ENCODE results near the gene SLAMF1. TPM values are rescaled to one million over a fixed set of nuclear protein-coding genes. Genes with fewer than 3 reads are reported as not detected.

Gene SLAMF1
- total RNA-seq, 2 experiments from 2014 or later, result 166 TPM

GRCh38 chr1:160623862-160624261, 23.0 kb downstream of the SLAMF1 start:
- peaks cover 93% of the 10 kb centered on the region for H3K4me1 Mint-ChIP-seq (ENCODE audit: low read depth)
- no peaks in the 10 kb centered on the region for H3K9me3 Mint-ChIP-seq
- H3K27me3 Mint-ChIP-seq, result no peaks in the 10 kb centered on the region
- H3K4me3 Mint-ChIP-seq, result peak overlapping the region; percentile 70
- DNase-seq, result no peak
- ChIA-PET POLR2A (interaction anchor here (0.6 to 11.8 kb wide), 5 partner anchors 9 to 84 kb away, joined by 3 to 288 read pairs (median 4); partner anchors contain the start of gene SLAMF1), CTCF (interaction anchor here (0.9 to 2.0 kb wide), 8 partner anchors 17 to 213 kb away, joined by 3 to 10 read pairs (median 4); no protein-coding TSS in a partner anchor)
- H3K27ac Mint-ChIP-seq, result peak overlapping the region; percentile 98
- peaks cover 82% of the 10 kb centered on the region for H3K36me3 Mint-ChIP-seq
- intact Hi-C loops (cut with micrococcal nuclease), result loop anchor here (1.0 to 10.0 kb wide), 4 partner anchors 16 to 359 kb away; partner anchors contain the start of genes DCAF8 and SLAMF1

- POLR2A ChIA-PET, result interaction anchor here (0.8 to 11.8 kb wide), 7 partner anchors 9 to 361 kb away, joined by 3 to 288 read pairs (median 4); partner anchors contain the start of genes DCAF8 and SLAMF1
Measured at GRCh38 chr1:160623227-160623633, 23.6 kb downstream of the SLAMF1 start.

GRCh38 chr1:160622501-160623226, 24.2 kb downstream of the SLAMF1 start:
- H3K27ac Mint-ChIP-seq, result peak overlapping the region; percentile 98
- no peaks in the 10 kb centered on the region for H3K27me3 Mint-ChIP-seq
- ChIA-PET CTCF (interaction anchor here (0.8 to 2.3 kb wide), 10 partner anchors 10 to 214 kb away, joined by 3 to 10 read pairs (median 4); partner anchors contain the start of gene SLAMF1), POLR2A (interaction anchor here (0.8 to 11.8 kb wide), 7 partner anchors 10 to 360 kb away, joined by 3 to 288 read pairs (median 4); partner anchors contain the start of genes DCAF8 and SLAMF1)
- H3K9me3 Mint-ChIP-seq, result no peaks in the 10 kb centered on the region
- DNase-seq, result no peak
- peaks cover 90% of the 10 kb centered on the region for H3K4me1 Mint-ChIP-seq (ENCODE audit: low read depth)
- peak overlapping the region; percentile 38 for H3K4me3 Mint-ChIP-seq
- intact Hi-C loops (cut with micrococcal nuclease), result loop anchor here (1.0 to 10.0 kb wide), 4 partner anchors 18 to 358 kb away; partner anchors contain the start of genes DCAF8 and SLAMF1
- H3K36me3 Mint-ChIP-seq, result peaks cover 80% of the 10 kb centered on the region

More at GRCh38 chr1:160623227-160623633, 23.6 kb downstream of the SLAMF1 start:
- Mint-ChIP-seq H3K9me3 (no peaks in the 10 kb centered on the region), H3K27me3 (no peaks in the 10 kb centered on the region), H3K4me1 (ENCODE audit: low read depth) (peaks cover 90% of the 10 kb centered on the region), H3K4me3 (peak overlapping the region; percentile 70), H3K36me3 (peaks cover 80% of the 10 kb centered on the region), H3K27ac (peak overlapping the region; percentile 98)
- intact Hi-C loops (cut with micrococcal nuclease), result loop anchor here (1.0 to 10.0 kb wide), 4 partner anchors 17 to 358 kb away; partner anchors contain the start of genes DCAF8 and SLAMF1
- peak; percentile 69 for DNase-seq
- CTCF ChIA-PET, result interaction anchor here (0.9 to 2.3 kb wide), 8 partner anchors 12 to 214 kb away, joined by 3 to 10 read pairs (median 5); partner anchors contain the start of gene SLAMF1

- peak overlapping the region; percentile 98 for H3K27ac Mint-ChIP-seq
- H3K27me3 Mint-ChIP-seq, result no peaks in the 10 kb centered on the region
- peak overlapping the region; percentile 20 for H3K4me3 Mint-ChIP-seq
- CTCF ChIA-PET, result interaction anchor here (0.6 to 5.5 kb wide), 10 partner anchors 9 to 215 kb away, joined by 3 to 69 read pairs (median 4); no protein-coding TSS in a partner anchor
- H3K36me3 Mint-ChIP-seq, result peaks cover 80% of the 10 kb centered on the region
- H3K4me1 Mint-ChIP-seq (ENCODE audit: low read depth), result peaks cover 85% of the 10 kb centered on the region
- H3K9me3 Mint-ChIP-seq, result no peaks in the 10 kb centered on the region
- POLR2A ChIA-PET, result interaction anchor here (1.3 to 11.8 kb wide), 4 partner anchors 11 to 359 kb away, joined by 3 to 288 read pairs (median 4); partner anchors contain the start of genes DCAF8 and SLAMF1
- intact Hi-C loops (cut with micrococcal nuclease), result loop anchor here (10.0 kb wide), 1 partner anchor 357 kb away; the partner anchor contains the start of gene DCAF8
- peak; percentile 70 for DNase-seq
Measured at GRCh38 chr1:160621633-160622413, 25.0 kb downstream of the SLAMF1 start.

- Mint-ChIP-seq H3K9me3 (no peaks in the 10 kb centered on the region), H3K27me3 (no peaks in the 10 kb centered on the region), H3K4me3 (peak overlapping the region; percentile 20), H3K27ac (peak overlapping the region; percentile 98), H3K4me1 (ENCODE audit: low read depth) (peaks cover 77% of the 10 kb centered on the region), H3K36me3 (peaks cover 78% of the 10 kb centered on the region)
- no peak for DNase-seq
- ChIA-PET POLR2A (interaction anchor here (1.3 to 11.8 kb wide), 3 partner anchors 7 to 51 kb away, joined by 3 to 288 read pairs (median 21); partner anchors contain the start of gene SLAMF1), CTCF (interaction anchor here (1.0 to 5.5 kb wide), 9 partner anchors 8 to 193 kb away, joined by 3 to 69 read pairs (median 15); partner anchors contain the start of gene SLAMF1)
- intact Hi-C loops (cut with micrococcal nuclease), result loop anchor here (10.0 kb wide), 1 partner anchor 356 kb away; the partner anchor contains the start of gene DCAF8
Measured at GRCh38 chr1:160620942-160621632, 25.8 kb downstream of the SLAMF1 start.

- H3K9me3 Mint-ChIP-seq, result no peaks in the 10 kb centered on the region
- peaks cover 76% of the 10 kb centered on the region for H3K36me3 Mint-ChIP-seq
- ChIA-PET CTCF (interaction anchor here (0.7 to 5.5 kb wide), 26 partner anchors 8 to 419 kb away, joined by 3 to 69 read pairs (median 6); partner anchors contain the start of genes SLAMF1 and TSTD1), POLR2A (interaction anchor here (1.2 to 3.4 kb wide), 2 partner anchors 9 to 46 kb away, joined by 3 to 21 read pairs; no protein-coding TSS in a partner anchor)
- H3K27ac Mint-ChIP-seq, result peak overlapping the region; percentile 68
- no peak overlapping the region for H3K4me3 Mint-ChIP-seq
- DNase-seq, result no peak
- H3K27me3 Mint-ChIP-seq, result no peaks in the 10 kb centered on the region
- peaks cover 69% of the 10 kb centered on the region for H3K4me1 Mint-ChIP-seq (ENCODE audit: low read depth)
- intact Hi-C loops (cut with micrococcal nuclease), result loop anchor here (10.0 kb wide), 1 partner anchor 355 kb away; the partner anchor contains the start of gene DCAF8
Measured at GRCh38 chr1:160619742-160620277, 27.0 kb downstream of the SLAMF1 start.

GRCh38 chr1:160618763-160619274, 28.0 kb downstream of the SLAMF1 start:
- peaks cover 63% of the 10 kb centered on the region for H3K4me1 Mint-ChIP-seq (ENCODE audit: low read depth)
- POLR2A ChIA-PET, result interaction anchor here (0.6 to 3.4 kb wide), 7 partner anchors 9 to 64 kb away, joined by 3 to 21 read pairs (median 4); partner anchors contain the start of gene SLAMF1
- H3K4me3 Mint-ChIP-seq, result no peak overlapping the region
- H3K36me3 Mint-ChIP-seq, result peaks cover 75% of the 10 kb centered on the region
- peak overlapping the region; percentile 68 for H3K27ac Mint-ChIP-seq
- H3K27me3 Mint-ChIP-seq, result no peaks in the 10 kb centered on the region
- DNase-seq, result peak; percentile 59
- CTCF ChIA-PET, result interaction anchor here (0.7 to 5.5 kb wide), 31 partner anchors 9 to 420 kb away, joined by 3 to 69 read pairs (median 5); partner anchors contain the start of genes SLAMF1 and TSTD1
- intact Hi-C loops (cut with micrococcal nuclease), result no loop called here
- H3K9me3 Mint-ChIP-seq, result no peaks in the 10 kb centered on the region

- H3K27me3 Mint-ChIP-seq, result no peaks in the 10 kb centered on the region
- CTCF ChIA-PET, result interaction anchor here (1.0 to 5.5 kb wide), 26 partner anchors 9 to 333 kb away, joined by 3 to 69 read pairs (median 6); partner anchors contain the start of gene SLAMF1
- peaks cover 62% of the 10 kb centered on the region for H3K4me1 Mint-ChIP-seq (ENCODE audit: low read depth)
- H3K9me3 Mint-ChIP-seq, result no peaks in the 10 kb centered on the region
- POLR2A ChIA-PET, result interaction anchor here (0.9 to 3.4 kb wide), 4 partner anchors 10 to 65 kb away, joined by 3 to 21 read pairs (median 4); no protein-coding TSS in a partner anchor
- H3K36me3 Mint-ChIP-seq, result peaks cover 74% of the 10 kb centered on the region
- no peak overlapping the region for H3K4me3 Mint-ChIP-seq
- H3K27ac Mint-ChIP-seq, result peak overlapping the region; percentile 36
- intact Hi-C loops (cut with micrococcal nuclease), result no loop called here
- no peak for DNase-seq
Measured at GRCh38 chr1:160618327-160618726, 28.5 kb downstream of the SLAMF1 start.

- DNase-seq, result no peak
- Mint-ChIP-seq H3K27ac (peak overlapping the region; percentile 29), H3K36me3 (peaks cover 72% of the 10 kb centered on the region), H3K4me3 (no peak overlapping the region), H3K9me3 (no peaks in the 10 kb centered on the region), H3K4me1 (ENCODE audit: low read depth) (peaks cover 55% of the 10 kb centered on the region), H3K27me3 (no peaks in the 10 kb centered on the region)
- intact Hi-C loops (cut with micrococcal nuclease), result no loop called here
- ChIA-PET POLR2A (no interaction called here), CTCF (no interaction called here)
Measured at GRCh38 chr1:160615660-160616059, 31.2 kb downstream of the SLAMF1 start.

GRCh38 chr1:160614410-160614809, 32.4 kb downstream of the SLAMF1 start:
- H3K27ac Mint-ChIP-seq, result peak overlapping the region; percentile 50
- intact Hi-C loops (cut with micrococcal nuclease), result no loop called here

More at GRCh38 chr1:160614410-160614809, 32.4 kb downstream of the SLAMF1 start:
- POLR2A ChIA-PET, result no interaction called here
- Mint-ChIP-seq H3K4me1 (ENCODE audit: low read depth) (peaks cover 56% of the 10 kb centered on the region), H3K4me3 (no peak overlapping the region), H3K27me3 (no peaks in the 10 kb centered on the region), H3K36me3 (peaks cover 74% of the 10 kb centered on the region), H3K9me3 (no peaks in the 10 kb centered on the region)
- DNase-seq, result no peak
- CTCF ChIA-PET, result interaction anchor here (1.6 kb wide), 1 partner anchor 8 kb away, joined by 3 read pairs; no protein-coding TSS in a partner anchor

All from activated CD4-positive, alpha-beta memory T cell treated with anti-CD3 and anti-CD28 coated beads for 36 hours (primary cell).